Upper lobe of left lung (tissue), 4 donors: Measurements from ENCODE around the gene GAK.

Source experiments
- POLR2A ChIP-seq, 4 donors: fragments of 450-650 bp; IDR thresholded peaks; one replicate each; pipeline ENCODE4 v1.5.1; 2016 to 2017; ENCODE audit warnings: antibody characterized with exemption in 4 of 4, mild to moderate bottlenecking in 2 of 4
- POLR2AphosphoS5 ChIP-seq, 2 donors: sonication (generic); formaldehyde crosslinking; IDR thresholded peaks; one replicate each; pipeline ENCODE4 v1.5.1; 2017; ENCODE audit warnings: antibody characterized with exemption in 2 of 2
- TF ChIP-seq, protein P1 (sequence below), 6 experiments: fragments of 450-650 bp in 4 of 6; fragments of 200-600 bp in 2 of 6; sonication (generic) in 2 of 6; IDR thresholded peaks; one replicate each; pipeline ENCODE4 v1.5.1; 2016 to 2019; ENCODE audit warnings: antibody characterized with exemption in 6 of 6

DNA sequence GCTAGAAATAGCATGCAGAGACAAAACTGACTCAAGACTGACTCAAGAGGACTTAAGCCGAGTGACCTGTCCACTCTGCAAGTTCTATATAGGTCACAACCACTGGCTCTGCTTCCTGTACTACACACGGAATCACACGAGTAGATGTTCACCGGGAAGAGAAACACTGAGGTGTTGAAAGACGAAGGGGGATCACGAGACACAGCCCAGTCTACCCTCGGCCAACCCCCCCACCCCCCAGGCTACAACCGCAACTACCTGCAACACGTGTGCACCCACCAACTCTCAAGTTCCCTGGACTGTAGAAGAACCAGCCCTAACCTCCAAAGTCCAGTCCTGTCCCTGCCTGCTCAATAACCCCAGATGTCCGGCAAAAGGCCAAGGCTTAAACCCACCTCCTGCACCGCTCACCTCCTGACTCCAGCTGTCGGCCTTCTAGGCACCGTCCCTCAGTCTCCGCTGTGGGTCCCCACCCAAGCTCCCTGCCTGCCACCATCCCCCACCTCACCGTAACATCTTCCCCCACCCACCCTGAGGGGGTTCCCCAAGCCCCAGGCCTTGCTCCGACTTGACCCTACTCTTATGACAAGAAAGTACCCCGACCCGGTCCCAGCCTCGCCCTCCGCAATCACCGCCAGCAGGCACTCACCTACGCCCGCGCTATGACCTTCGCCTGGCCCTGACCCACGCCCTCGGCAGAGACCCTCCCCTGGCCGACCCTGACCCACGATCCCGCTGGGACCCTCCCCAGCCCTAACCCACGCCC is 739 bp downstream of the GAK start:
- TF ChIP-seq POLR2AphosphoS5 (IDR thresholded peaks at IDR 0.05) (no peak), POLR2A (IDR thresholded peaks at IDR 0.05) (no peak)
- TF ChIP-seq, protein P1, sequence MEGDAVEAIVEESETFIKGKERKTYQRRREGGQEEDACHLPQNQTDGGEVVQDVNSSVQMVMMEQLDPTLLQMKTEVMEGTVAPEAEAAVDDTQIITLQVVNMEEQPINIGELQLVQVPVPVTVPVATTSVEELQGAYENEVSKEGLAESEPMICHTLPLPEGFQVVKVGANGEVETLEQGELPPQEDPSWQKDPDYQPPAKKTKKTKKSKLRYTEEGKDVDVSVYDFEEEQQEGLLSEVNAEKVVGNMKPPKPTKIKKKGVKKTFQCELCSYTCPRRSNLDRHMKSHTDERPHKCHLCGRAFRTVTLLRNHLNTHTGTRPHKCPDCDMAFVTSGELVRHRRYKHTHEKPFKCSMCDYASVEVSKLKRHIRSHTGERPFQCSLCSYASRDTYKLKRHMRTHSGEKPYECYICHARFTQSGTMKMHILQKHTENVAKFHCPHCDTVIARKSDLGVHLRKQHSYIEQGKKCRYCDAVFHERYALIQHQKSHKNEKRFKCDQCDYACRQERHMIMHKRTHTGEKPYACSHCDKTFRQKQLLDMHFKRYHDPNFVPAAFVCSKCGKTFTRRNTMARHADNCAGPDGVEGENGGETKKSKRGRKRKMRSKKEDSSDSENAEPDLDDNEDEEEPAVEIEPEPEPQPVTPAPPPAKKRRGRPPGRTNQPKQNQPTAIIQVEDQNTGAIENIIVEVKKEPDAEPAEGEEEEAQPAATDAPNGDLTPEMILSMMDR (IDR thresholded peaks at IDR 0.05): no peak
